Measurements from ENCODE around the gene MYPOP. TPM values are rescaled to one million over a fixed set of nuclear protein-coding genes. Genes with fewer than 3 reads are reported as not detected.

The MYPOP gene
- total and polyA plus RNA-seq, 2 donors (not counting 3 experiments of a cell fraction or from before 2014, with no cell fraction given): 3.9 to 9.0 TPM

DNA sequence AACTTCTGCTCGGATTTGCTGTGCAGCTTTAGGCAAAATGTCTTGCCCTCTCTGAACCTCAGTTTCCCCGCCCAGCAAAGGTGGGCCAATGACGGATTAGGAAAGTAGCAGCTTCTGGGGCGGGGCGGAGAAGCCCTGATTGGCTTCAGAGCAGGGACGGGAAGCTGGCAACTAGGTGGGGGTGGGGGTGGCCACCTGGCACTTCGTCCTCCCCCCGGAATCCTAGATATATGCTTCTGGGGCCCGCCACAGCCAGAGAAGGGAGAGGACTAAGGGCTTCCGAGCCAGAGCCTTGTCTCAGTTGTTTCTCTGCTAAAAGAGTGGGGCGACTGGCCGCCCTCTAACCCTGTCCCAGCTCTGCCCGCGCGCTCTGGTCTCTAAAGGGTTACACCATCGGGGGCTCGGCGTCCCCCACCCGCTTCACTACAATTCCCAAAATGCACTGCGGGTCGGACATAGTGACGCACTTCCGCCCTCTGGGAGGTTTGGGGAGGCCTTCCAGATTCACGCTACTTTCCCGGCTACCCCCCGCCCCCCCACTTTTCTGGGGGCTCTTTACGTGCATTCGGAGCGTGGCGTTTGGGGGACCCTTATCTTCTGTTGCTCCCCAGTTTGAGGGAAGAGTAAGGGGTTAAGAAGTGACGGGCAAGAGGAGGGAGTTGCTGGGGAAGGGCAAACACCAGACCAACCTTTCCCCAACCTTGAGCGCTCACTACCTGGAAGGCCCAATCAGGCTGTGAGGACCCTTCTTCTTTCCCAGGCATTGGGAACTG is 15.8 kb downstream of the MYPOP start:
- Histone ChIP-seq H3K27ac (ENCODE audit: insufficient read depth, low read depth, low read length) (peak overlapping the region; percentile 80), H3K79me2 (ENCODE audit: control insufficient read depth, insufficient read depth, low read length) (peaks cover 3% of the 10 kb centered on the region), H3K4me1 (ENCODE audit: control insufficient read depth, extremely low read depth, insufficient read depth, low read length) (peaks cover 10% of the 10 kb centered on the region), H3K9me3 (replicated peaks; ENCODE audit: control insufficient read depth, insufficient read depth, low read length) (no peaks in the 10 kb centered on the region), H3K27me3 (ENCODE audit: control insufficient read depth in 2 of 2, insufficient read depth in 2 of 2, low read length in 2 of 2) (no peaks in the 10 kb centered on the region), H3K9ac (replicated peaks; ENCODE audit: extremely low read depth, insufficient read depth, low read length) (peak overlapping the region; percentile 81), H3K9me1 (replicated peaks; ENCODE audit: control insufficient read depth, extremely low read depth, insufficient read depth, low read length) (no peaks in the 10 kb centered on the region), H3K4me2 (ENCODE audit: insufficient read depth, low read length) (peak overlapping the region; percentile 74), H2AFZ (ENCODE audit: low read depth, low read length) (peak overlapping the region; percentile 80), H3K4me3 (replicated peaks in 1 of 3; ENCODE audit: insufficient read depth in 1 of 3, low read depth in 1 of 3, low read length in 3 of 3) (peak overlapping the region; percentile 48 to 94 (median 57)), H4K20me1 (replicated peaks; ENCODE audit: control insufficient read depth, extremely low read depth, insufficient read depth, low read length) (no peaks in the 10 kb centered on the region), H3K36me3 (ENCODE audit: control insufficient read depth in 2 of 2, extremely low read depth in 1 of 2, insufficient read depth in 2 of 2, low read length in 2 of 2) (no peaks in the 10 kb centered on the region)
- DNase-seq (ENCODE audit: low read depth, low spot score) (peak; percentile 92), FAIRE-seq (peak; percentile 96)
- ChIA-PET POLR2A (interaction anchor here (0.6 to 1.4 kb wide), 6 partner anchors 15 to 124 kb away, joined by 3 to 6 read pairs (median 3); partner anchors contain the start of genes FOXA3 and MYPOP), CTCF (interaction anchor here (0.6 to 3.3 kb wide), 9 partner anchors 11 to 401 kb away, joined by 3 to 21 read pairs (median 3); partner anchors contain the start of genes FOXA3 and SYMPK)
- intact Hi-C loops (cut with micrococcal nuclease) (loop anchor here (1.0 kb wide), 2 partner anchors 16 to 41 kb away; partner anchors contain the start of gene MYPOP), dilution Hi-C loops (cut with MboI; ENCODE audit: extremely low pct_ligation_motif_present, low sequenced_read_pairs) (no loop called here)
- no TSS peak for BruUV-seq (replicated peaks)
- TF ChIP-seq MYC (IDR thresholded peaks at IDR 0.05; ENCODE audit: low read depth, low read length) (no peak), POLR2A (IDR thresholded peaks at IDR 0.05; ENCODE audit: low read depth, low read length) (peak; percentile 83), FOS (IDR thresholded peaks at IDR 0.05; ENCODE audit: borderline replicate concordance, insufficient read depth, low read length) (no peak), GATA2 (IDR thresholded peaks at IDR 0.05; ENCODE audit: insufficient read depth, insufficient read length, low read depth, low read length) (no peak), POLR2AphosphoS5 (IDR thresholded peaks at IDR 0.05; ENCODE audit: insufficient read depth, low read depth, low read length) (peak; percentile 60), JUN (IDR thresholded peaks at IDR 0.05; ENCODE audit: borderline replicate concordance, insufficient read depth, insufficient read length, low read depth) (no peak)
- TF ChIP-seq, protein P1, sequence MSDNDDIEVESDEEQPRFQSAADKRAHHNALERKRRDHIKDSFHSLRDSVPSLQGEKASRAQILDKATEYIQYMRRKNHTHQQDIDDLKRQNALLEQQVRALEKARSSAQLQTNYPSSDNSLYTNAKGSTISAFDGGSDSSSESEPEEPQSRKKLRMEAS (IDR thresholded peaks at IDR 0.05; ENCODE audit: insufficient read depth, insufficient read length): no peak

All from endothelial cell of umbilical vein (primary cell).